Sigmoid colon (tissue), 3 donors: ENCODE data around the gene PPP2R2B.

Source experiments
- CTCF ChIP-seq, 4 experiments: fragments of 450-650 bp in 3 of 4; fragments of 200-600 bp in 1 of 4; IDR thresholded peaks; one replicate each; pipeline ENCODE4 v1.5.1; 2016 to 2019; ENCODE audit warnings: antibody characterized with exemption in 4 of 4, mild to moderate bottlenecking in 3 of 4, moderate library complexity in 2 of 4
- POLR2A ChIP-seq, 2 donors: fragments of 450-650 bp; IDR thresholded peaks; one replicate each; pipeline ENCODE4 v1.6.1; 2016; ENCODE audit warnings: antibody characterized with exemption in 2 of 2, mild to moderate bottlenecking in 2 of 2, moderate library complexity in 2 of 2

DNA sequence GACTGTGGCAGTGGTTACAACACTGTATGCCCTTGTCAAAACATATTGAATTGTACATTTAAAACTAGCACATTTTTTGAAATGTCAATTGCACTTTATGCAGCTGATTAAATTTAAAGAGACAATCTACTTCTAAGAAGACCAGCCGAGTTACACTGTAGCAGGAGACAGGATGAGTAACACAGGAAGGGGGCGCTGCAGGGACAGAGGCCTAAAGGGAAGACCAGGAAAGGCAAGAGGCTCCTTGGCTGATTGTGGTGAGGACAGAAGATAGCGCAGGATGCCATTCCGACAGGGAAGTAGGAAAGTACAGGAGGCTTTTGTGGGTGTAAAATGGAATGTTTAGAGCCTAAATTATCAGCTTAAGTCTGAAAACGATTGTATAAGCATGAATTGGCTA lies 28.2 kb upstream of the PPP2R2B start:
- TF ChIP-seq POLR2A (IDR thresholded peaks at IDR 0.05) (no peak), CTCF (IDR thresholded peaks at IDR 0.05) (no peak)
